RWPE2 (cell line): Measurements from ENCODE around the gene F2RL3.
A peak's percentile ranks its signal among the peaks of the same experiment; 100 is the strongest.

ENCODE experiments used
- ATAC-seq: fragments of 200-7000 bp; cut with Tn5 transposase; 3 replicates; pipeline ENCODE4 v1.9.1; 2021; ENCODE audit warnings: low read depth
- DNase-seq: peaks from one replicate; pipeline ENCODE4 v3.0.0-alpha.2; 2020; ENCODE audit warnings: low spot score
- H3K27ac ChIP-seq: fragments of 450-650 bp; 2 replicates; pipeline ENCODE4 v1.5.1; 2017; ENCODE audit warnings: mild to moderate bottlenecking; ENCODE audit not compliant: poor library complexity, severe bottlenecking
- H3K27me3 ChIP-seq: fragments of 250-450 bp; sonication (Bioruptor Pico); 2 replicates; pipeline ENCODE4 v1.5.1; 2021; ENCODE audit warnings: mild to moderate bottlenecking, moderate library complexity; ENCODE audit not compliant: insufficient read depth, poor library complexity, severe bottlenecking
- H3K36me3 ChIP-seq: fragments of 250-450 bp; sonication (Bioruptor Pico); 2 replicates; pipeline ENCODE4 v1.5.1; 2020; ENCODE audit warnings: low read depth, mild to moderate bottlenecking, moderate library complexity
- H3K4me1 ChIP-seq: fragments of 250-450 bp; sonication (Bioruptor Pico); 2 replicates; pipeline ENCODE4 v1.5.1; 2021; ENCODE audit warnings: mild to moderate bottlenecking, moderate library complexity; ENCODE audit not compliant: insufficient read depth, poor library complexity, severe bottlenecking
- H3K4me3 ChIP-seq: fragments of 250-450 bp; sonication (Bioruptor Pico); 2 replicates; pipeline ENCODE4 v1.5.1; 2021; ENCODE audit warnings: mild to moderate bottlenecking, moderate library complexity; ENCODE audit not compliant: severe bottlenecking
- H3K9me3 ChIP-seq: fragments of 250-450 bp; sonication (Bioruptor Pico); 2 replicates; pipeline ENCODE4 v1.5.1; 2021; ENCODE audit warnings: mild to moderate bottlenecking, moderate library complexity; ENCODE audit not compliant: severe bottlenecking
- CTCF ChIP-seq: fragments of 450-650 bp; IDR thresholded peaks from one replicate; pipeline ENCODE4 v1.5.1; 2017; ENCODE audit warnings: mild to moderate bottlenecking, moderate library complexity; ENCODE audit not compliant: poor library complexity, severe bottlenecking

The F2RL3 gene

GRCh38 chr19:16888629-16889365 is at the start of gene F2RL3:
TSS of gene F2RL3 (plus strand) at chr19:16888999. CDS start at chr19:16889190, 191 bp downstream.
- Histone ChIP-seq H3K27ac (no peak within 1 kb of the TSS), H3K9me3 (no peaks in the 10 kb centered on the region), H3K4me3 (no peak within 1 kb of the TSS), H3K36me3 (no peaks in the 10 kb centered on the region), H3K4me1 (peaks cover 2% of the 10 kb centered on the region), H3K27me3 (no peaks in the 10 kb centered on the region)
- DNase-seq (no peak), ATAC-seq (no peak)
- TF ChIP-seq CTCF = no peak

GRCh38 chr19:16841391-16841926 is 47.3 kb upstream of the F2RL3 start:
- DNase-seq (no peak), ATAC-seq (no peak)
- H3K4me3 ChIP-seq = no peak overlapping the region
- no peaks in the 10 kb centered on the region for H3K27me3 ChIP-seq
- H3K36me3 ChIP-seq = peaks cover 75% of the 10 kb centered on the region
- no peaks in the 10 kb centered on the region for H3K4me1 ChIP-seq
- no peaks in the 10 kb centered on the region for H3K9me3 ChIP-seq
- no peak overlapping the region for H3K27ac ChIP-seq
- no peak for TF ChIP-seq CTCF

GRCh38 chr19:16846901-16847300 is 41.9 kb upstream of the F2RL3 start:
- Histone ChIP-seq H3K36me3 (peaks cover 91% of the 10 kb centered on the region), H3K4me3 (no peak overlapping the region)

GRCh38 chr19:16847430-16847829 is 41.4 kb upstream of the F2RL3 start:
- Histone ChIP-seq H3K4me1 (peaks cover 18% of the 10 kb centered on the region), H3K27me3 (no peaks in the 10 kb centered on the region), H3K27ac (no peak overlapping the region), H3K9me3 (no peaks in the 10 kb centered on the region), H3K36me3 (peaks cover 91% of the 10 kb centered on the region), H3K4me3 (no peak overlapping the region)
- no peak for DNase-seq
- no peak for TF ChIP-seq CTCF
- no peak; the same call in 2 of the 3 replicates for ATAC-seq

More at GRCh38 chr19:16846901-16847300, 41.9 kb upstream of the F2RL3 start:
- no peak overlapping the region for H3K27ac ChIP-seq
- H3K9me3 ChIP-seq = no peaks in the 10 kb centered on the region
- DNase-seq (no peak), ATAC-seq (no peak)
- TF ChIP-seq CTCF = no peak
- no peaks in the 10 kb centered on the region for H3K27me3 ChIP-seq
- H3K4me1 ChIP-seq = peaks cover 18% of the 10 kb centered on the region

GRCh38 chr19:16849168-16849567 is 39.6 kb upstream of the F2RL3 start:
- H3K27me3 ChIP-seq = no peaks in the 10 kb centered on the region
- peak; percentile 63 for ATAC-seq
- no peak overlapping the region for H3K4me3 ChIP-seq
- DNase-seq = no peak
- no peaks in the 10 kb centered on the region for H3K9me3 ChIP-seq
- H3K4me1 ChIP-seq = peaks cover 18% of the 10 kb centered on the region
- H3K27ac ChIP-seq = no peak overlapping the region
- peaks cover 91% of the 10 kb centered on the region for H3K36me3 ChIP-seq
- no peak for TF ChIP-seq CTCF
